Fibroblast of mammary gland (primary cell): Measurements from ENCODE around the gene RFT1.

Experiments
- DNase-seq: peaks from one replicate; pipeline ENCODE4 v3.0.0-alpha.2; 2010; ENCODE audit warnings: low read depth
- H3K4me3 ChIP-seq: 2 replicates; pipeline ENCODE4 v1.5.1; 2011; ENCODE audit warnings: low read depth, mild to moderate bottlenecking, low read length, moderate library complexity; ENCODE audit not compliant: control insufficient read depth
- TF ChIP-seq, protein P1 (sequence below): conservative IDR thresholded peaks from 2 replicates; pipeline ENCODE4 v1.5.1; 2011; ENCODE audit warnings: low read depth, low read length, inconsistent platforms; ENCODE audit not compliant: control insufficient read depth, insufficient read depth

RFT1 gene

DNA sequence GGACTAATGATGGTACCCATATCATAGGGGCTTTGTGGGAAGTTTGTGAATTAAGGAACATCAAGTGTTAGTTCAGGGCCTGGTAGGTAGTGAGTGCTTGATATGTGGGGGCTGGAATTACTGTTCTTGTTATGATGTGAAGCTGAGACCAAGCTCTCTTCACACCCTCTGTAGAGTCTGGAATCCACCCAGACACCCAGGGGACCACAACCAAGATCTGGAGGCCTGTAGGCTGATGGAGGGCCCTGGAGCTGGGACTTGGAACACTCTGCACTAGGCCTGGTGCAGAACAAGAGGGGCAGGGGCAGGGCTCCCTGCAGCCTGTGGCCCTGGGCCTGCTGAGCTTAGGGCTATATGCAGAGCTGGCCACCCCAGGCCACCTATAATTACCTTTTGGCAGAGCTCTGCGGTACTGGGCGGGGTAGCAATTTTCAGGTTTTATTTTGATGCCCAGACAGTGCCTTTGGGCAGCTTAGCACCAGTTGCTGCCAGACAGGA, 17.7 kb upstream of the RFT1 start:
- no peak overlapping the region for H3K4me3 ChIP-seq
- no peak for DNase-seq
- TF ChIP-seq, protein P1, sequence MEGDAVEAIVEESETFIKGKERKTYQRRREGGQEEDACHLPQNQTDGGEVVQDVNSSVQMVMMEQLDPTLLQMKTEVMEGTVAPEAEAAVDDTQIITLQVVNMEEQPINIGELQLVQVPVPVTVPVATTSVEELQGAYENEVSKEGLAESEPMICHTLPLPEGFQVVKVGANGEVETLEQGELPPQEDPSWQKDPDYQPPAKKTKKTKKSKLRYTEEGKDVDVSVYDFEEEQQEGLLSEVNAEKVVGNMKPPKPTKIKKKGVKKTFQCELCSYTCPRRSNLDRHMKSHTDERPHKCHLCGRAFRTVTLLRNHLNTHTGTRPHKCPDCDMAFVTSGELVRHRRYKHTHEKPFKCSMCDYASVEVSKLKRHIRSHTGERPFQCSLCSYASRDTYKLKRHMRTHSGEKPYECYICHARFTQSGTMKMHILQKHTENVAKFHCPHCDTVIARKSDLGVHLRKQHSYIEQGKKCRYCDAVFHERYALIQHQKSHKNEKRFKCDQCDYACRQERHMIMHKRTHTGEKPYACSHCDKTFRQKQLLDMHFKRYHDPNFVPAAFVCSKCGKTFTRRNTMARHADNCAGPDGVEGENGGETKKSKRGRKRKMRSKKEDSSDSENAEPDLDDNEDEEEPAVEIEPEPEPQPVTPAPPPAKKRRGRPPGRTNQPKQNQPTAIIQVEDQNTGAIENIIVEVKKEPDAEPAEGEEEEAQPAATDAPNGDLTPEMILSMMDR: no peak

DNA sequence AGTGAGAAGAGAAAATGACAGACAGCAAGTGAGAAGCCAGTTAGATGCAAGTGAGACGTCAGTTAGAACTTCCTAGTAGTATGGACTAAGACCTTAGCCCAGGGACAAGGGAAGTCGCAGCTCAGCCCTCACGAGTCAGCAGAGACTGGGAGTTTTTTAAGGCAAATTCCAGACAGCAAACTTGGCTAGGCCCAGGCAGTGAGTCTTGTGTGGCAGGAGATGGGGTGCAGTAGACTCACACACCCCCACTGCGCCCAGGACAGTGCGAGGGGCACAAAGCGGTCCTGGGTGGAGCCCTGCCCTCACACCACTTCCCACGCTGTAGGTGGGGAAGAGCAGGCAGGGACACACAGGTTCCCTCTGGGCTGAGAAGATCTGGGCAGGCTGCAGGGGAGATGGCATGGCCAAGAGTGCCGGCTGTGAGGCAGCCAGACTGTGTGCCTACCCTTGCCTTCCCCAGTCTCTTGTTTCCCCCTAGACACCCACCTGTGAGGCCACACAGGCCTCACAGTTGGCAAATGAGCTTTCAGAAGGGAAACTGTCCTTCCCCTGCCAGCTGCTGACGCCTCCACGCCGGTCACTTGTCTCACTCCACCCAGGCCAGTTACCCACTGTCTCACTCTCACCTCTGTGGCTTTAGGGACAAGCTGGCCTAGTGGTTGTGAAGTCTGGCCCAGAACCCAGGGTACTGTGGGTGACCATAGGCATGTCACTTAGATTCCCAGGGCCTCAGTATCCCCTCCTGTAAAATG, 17.1 kb upstream of the RFT1 start:
- no peak for DNase-seq
- H3K4me3 ChIP-seq: no peak overlapping the region
- TF ChIP-seq, protein P1: no peak

DNA sequence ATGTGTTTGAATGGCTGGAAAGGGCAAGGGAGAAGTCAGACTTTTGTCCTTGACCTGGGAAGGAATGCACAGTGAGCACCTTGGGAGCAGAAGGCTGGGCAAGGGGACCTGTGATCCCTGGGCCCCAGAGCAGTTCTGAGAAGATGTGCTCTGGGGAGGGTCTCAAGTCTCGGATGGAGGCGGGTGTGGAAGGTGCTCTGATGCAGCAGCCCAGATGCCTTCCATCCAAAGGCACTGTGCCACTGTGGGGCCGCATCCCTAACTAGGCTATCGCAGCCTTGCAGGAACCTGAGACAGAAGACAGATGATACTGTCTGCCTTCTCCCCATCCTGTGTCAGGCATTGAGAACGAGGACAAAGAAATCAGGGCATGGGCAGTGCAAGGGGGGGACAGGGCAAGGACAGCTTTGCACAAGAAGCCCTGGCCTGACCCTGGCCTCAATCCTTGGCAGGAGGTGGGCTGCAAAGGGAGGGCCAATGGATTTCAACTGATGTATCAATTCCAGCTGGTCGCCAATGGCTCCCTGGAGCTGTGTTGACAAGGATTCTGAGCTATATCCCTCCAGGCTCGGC, 16.2 kb upstream of the RFT1 start:
- TF ChIP-seq, protein P1: no peak
- no peak for DNase-seq
- no peak overlapping the region for H3K4me3 ChIP-seq

DNA sequence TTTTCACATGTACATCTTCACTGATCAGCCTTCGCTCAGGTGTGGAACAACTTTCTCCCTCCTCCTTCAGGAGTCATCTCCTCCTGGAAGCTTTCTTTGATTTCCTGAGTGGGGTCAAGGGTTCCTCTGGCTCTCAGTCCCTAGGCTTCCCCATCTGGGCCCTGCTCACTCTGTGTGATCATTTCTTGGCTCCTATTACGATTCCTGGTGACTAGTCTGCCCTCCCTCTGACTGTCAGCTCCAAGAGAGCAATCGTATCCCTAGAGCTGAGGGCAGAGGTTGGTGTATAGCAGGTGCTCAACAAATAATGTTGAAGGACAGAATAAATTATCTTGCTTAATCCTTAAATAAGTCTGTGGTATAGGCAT, 15.5 kb upstream of the RFT1 start:
- DNase-seq: no peak

DNA sequence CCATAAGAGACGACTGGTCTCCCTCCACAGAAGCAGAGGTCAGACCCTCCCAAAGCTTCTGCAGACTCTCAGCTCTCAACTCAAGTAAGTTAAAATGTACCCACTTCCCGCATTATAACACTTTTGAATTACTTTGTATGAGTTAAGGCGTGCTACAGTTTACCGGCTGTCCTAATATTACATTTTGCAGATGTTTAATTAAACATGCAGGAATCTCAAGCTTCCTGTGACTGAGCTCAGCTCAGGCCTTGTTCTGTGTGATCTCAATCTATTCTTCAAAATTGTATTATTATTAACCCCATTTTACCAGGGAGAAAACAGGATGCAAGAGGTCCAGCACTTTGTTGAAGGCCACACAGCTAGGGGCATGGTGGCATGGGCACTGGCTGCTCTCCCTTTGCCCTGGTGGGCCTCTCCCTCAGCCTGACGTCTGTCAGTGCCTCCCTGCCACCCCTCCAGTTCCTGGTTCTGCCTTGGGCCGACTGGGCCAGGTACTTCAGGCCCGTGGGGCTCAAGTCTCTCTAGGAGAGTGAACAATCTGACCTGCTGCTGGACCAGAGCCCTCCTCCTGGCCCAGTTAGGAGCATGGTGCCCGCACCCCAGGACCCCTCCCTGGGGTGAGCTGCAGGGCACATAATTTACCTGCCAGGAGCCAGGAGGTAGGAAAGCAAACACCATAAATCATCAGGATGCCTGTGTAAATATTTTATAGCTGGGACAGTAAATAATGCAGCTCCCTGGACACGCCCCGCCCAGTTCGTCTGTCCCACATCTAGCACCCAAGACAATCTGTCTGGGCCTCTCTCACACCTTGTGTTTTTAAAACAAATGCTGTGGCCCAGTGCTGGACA, 14.9 kb upstream of the RFT1 start:
- DNase-seq: no peak
- TF ChIP-seq, protein P1: no peak
- no peak overlapping the region for H3K4me3 ChIP-seq

More for the DNA sequence above, 15.5 kb upstream of the RFT1 start:
- no peak overlapping the region for H3K4me3 ChIP-seq
- TF ChIP-seq, protein P1: no peak

DNA sequence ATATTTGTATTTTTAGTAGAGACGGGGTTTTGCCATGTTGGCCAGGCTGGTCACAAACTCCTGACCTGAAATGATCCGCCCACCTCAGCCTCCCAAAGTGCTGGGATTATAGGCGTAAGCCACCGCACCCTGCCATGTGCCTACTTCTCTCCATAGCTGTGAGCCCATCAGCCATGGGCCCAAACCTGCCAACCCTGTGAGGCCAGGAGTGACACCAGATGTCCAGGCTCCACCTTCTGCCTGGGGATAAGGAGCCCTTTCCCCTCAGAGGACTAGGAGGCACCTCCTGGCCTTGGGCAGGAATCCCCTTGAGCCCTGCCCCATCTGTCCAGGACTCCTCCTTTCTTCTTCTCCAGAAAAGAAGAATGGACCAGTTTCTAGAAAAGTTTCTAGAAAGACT, 14.2 kb upstream of the RFT1 start:
- H3K4me3 ChIP-seq: no peak overlapping the region
- TF ChIP-seq, protein P1: no peak
- DNase-seq: no peak
